ENCODE data around the gene RNH1. TPM values are rescaled to one million over a fixed set of nuclear protein-coding genes. Genes with fewer than 3 reads are reported as not detected.

Gene RNH1
- 288 and 306 TPM in 2 replicates for total RNA-seq

DNA sequence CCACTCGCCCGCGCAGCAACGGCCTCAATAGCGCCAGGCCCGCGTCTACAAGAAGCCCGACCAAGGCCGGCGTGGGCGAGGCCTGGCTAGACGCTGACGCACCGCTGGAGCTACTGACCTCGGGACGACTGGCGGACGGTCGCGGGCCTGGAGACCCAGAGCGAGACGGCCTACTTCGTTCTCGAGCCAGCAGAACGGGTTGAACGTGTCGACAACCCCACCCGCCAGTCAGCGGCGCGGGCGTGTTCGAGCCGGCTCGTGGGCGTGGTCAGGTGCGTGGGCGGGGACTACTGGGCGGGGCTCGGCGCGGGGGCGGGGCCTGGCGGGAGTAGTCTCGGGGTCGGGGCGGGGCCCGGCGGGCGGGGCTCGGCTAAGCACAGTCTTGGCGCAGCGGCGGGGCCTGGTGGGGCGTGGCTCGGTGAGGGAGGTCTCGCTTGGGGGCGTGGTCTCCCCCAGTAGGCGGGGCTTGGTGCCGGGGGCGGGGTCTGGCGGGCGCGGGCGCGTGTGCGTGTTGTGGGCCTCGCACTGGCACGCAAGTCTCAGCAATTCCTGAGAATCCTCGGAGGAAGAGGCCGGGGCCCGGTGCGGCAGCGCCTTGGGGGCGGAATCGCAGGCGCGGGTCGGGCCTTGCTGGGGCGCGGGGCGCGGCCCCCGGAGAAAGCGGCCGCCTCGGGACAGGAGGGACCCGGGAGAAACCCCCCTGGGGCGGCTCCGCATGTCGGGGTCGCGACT lies at the start of gene RNH1:
TSS of gene RNH1 (minus strand) at position 248 of the 732 bp plus-strand sequence. CDS start 5,080 bp downstream, outside the sequence.
- DNase-seq (ENCODE audit: low read depth, low spot score) = peak; percentile 77

- DNase-seq (ENCODE audit: low read depth, low spot score) = no peak
Measured at GRCh38 chr11:555780-556661, 49.0 kb upstream of the RNH1 start.

- no peak for DNase-seq (ENCODE audit: low read depth, low spot score)
Measured at GRCh38 chr11:555227-555779, 48.3 kb upstream of the RNH1 start.

DNA sequence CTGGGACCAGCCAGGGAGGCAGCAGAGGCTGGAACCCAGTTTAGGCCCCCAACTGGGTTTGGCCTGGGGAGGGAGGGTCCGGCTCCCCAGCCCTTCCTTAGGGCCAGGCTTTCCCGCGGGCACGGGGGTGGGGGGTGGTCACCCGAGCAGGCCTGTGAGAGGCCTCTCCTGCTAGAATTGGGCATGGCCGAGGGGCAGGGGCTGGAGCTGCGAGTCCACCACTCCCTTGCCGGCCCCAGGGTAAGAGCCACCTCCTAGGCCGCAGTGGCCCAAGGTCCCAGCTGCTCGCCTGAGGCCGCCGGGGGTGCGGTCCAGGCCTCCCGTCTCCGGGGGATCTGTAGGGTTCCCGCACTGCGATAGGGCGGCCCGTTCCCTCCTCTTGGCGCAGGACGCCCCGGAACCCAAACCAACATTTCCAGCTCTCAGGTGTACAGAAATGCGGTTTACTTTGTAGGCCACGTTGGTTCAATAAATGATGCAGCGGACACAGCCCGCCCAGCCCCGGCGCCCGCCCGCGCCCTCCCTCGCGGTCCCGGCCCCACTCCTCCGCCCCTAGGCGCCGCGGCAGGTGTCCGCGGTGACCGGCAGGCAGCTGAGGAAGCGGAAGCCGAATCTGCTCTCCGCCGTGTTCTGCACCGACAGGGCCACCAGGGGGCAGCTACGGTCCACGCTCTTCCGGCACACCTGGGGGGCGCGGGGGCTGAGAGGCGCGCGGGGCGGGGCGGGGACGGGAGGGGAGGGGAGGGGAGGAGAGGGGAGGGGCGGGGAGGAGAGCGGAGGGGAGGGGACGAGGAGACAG lies 47.6 kb upstream of the RNH1 start:
- no peak for DNase-seq (ENCODE audit: low read depth, low spot score)

GRCh38 chr11:553988-554340 lies 46.9 kb upstream of the RNH1 start:
- DNase-seq (ENCODE audit: low read depth, low spot score) = no peak

DNA sequence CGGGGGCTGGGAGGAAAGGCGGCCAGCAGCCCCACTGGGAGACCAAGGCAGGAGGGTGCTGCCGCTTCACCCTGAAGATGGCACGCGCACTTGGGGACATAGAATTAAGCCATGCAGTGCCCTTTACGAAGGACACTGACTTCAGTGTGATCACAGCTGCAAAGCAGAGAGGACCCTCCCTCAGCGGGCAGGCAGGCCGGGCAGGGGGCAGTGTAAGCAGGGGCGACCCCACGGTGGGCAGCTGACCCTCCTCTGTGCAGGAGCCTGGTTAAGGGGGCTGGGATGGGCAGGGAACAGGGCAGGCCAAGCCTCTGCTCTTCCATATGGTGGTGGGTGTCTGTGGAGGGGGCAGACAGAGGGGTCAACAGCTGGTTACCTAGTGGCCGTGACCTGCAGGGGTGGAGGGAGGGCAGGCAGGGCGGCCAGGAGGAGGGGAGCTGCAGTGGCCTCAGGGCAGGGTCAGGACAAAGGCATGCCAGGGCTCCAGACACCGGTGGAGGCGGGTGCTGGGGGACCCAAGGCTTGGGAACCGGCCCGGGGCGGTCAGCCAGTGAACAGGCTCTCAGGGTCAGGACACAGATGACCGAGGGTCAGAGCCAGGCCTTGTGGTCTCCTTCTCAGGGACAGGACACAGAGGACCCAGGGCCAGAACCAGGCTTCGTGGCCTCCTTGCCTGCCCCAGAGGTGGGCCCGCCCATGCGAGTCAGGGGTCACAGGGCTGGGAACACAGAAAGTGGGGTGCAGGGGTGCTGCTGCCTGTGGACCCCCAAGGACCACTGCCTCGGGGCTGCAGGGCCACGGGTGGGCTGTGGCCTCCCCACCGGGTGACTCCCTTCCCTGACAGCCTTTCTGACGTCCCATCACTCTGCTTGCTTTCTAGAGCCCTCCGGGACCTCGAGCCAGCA lies 46.3 kb upstream of the RNH1 start:
- no peak for DNase-seq (ENCODE audit: low read depth, low spot score)

GRCh38 chr11:551596-551995 lies 44.6 kb upstream of the RNH1 start:
- DNase-seq (ENCODE audit: low read depth, low spot score) = no peak

DNA sequence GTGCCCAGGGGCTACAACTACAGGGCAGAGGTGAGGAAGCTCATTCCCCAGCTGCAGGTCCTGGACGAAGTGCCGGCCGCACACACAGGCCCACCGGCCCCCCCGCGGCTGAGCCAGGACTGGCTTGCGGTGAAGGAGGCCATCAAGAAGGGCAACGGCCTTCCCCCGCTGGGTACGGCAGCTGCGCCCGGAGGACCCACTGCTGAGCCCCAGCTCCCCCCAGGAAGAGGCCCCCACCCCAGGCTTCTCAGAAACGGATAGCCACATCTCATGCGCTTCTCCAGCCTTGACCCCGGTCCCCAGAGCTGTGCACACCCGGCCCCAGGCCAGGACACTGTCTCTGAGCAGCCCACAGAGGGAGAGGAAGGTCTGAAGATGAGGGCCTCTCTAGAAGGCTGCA lies 44.1 kb upstream of the RNH1 start:
- no peak for DNase-seq (ENCODE audit: low read depth, low spot score)

DNA sequence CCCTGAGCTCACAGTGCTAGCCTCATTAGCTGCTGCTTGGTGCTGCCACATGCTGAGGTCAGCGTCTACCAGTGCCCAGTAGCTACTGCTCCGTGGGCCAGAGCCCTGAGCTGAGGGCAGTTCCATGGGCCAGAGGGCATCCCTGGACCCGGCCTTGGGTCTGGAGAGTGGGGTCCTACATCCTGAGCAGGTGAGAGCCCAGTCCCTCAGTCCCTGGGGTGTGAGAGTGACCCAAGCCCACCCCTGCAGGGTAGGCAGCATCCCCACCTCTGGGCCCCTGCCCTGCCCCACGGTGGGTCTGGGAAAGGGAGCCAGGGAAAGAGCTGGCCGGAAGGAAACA lies 43.7 kb upstream of the RNH1 start:
- DNase-seq (ENCODE audit: low read depth, low spot score) = no peak

DNA sequence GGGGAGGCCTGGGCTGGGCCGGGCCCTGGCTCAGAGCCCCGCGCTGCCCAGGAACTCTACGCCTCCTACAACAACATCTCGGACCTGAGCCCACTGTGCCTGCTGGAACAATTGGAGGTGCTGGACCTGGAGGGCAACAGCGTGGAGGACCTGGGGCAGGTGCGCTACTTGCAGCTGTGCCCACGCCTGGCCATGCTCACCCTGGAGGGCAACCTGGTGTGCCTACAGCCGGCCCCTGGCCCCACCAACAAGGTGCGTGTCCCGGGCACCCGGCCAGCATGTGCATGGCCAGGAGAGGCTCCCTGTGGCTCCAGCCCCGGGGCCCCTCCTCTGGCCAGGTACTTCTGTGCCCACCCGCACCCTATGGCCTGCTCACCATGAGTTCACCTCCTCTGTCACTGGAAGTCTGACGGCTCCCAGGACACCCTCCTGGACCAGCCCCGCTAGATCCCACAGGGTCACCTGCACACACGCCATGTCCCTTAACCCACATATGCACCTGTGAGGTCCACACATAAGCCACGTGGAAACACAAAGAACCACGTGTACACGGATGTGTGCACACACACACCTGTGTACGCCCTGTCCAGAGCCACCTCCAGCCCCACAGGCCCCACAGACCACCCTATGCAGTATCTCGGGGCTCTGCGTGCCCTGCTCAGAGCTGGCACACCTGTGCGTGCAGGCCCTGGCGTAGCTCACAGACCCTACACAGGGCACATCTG lies 43.1 kb upstream of the RNH1 start:
- no peak for DNase-seq (ENCODE audit: low read depth, low spot score)

- DNase-seq (ENCODE audit: low read depth, low spot score) = no peak
Measured at GRCh38 chr11:548700-549603, 41.9 kb upstream of the RNH1 start.

DNA sequence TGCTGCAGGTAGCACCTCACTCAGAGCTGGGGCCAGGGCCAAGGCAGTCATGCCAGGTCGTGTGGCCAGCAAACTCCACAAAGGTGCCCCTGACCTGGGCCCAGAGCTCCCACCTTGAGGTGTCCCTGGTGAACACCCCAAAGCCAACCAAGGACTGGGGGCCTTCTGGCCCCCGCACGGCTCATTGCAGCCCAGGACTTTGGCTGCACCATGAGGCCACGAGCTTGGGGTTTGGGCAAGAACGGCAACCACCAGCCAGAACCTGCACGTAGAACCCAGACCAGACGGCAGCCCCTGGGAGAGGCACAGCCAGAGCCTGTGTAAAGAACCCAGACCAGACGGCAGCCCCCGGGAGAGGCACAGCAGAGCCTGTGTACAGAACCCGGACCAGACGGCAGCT lies 38.1 kb upstream of the RNH1 start:
- no peak for DNase-seq (ENCODE audit: low read depth, low spot score)

DNA sequence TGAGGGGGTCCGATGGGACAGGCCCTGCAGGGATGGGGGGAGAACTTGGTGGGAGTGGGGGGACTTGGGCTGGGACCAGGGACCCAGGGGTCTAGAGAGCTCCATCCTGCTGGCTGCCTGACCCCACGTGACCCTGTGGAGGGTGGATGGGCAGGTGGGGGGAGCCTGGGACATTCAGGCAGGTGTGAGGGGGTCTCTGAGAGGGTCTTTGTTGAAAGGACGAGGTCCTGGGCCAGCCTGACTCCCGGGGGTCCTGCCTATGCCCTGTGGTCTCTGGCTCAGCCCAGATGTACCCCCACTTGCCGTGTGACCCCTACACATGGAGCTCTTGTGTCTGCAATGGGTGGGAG lies 37.8 kb upstream of the RNH1 start:
- no peak for DNase-seq (ENCODE audit: low read depth, low spot score)

DNA sequence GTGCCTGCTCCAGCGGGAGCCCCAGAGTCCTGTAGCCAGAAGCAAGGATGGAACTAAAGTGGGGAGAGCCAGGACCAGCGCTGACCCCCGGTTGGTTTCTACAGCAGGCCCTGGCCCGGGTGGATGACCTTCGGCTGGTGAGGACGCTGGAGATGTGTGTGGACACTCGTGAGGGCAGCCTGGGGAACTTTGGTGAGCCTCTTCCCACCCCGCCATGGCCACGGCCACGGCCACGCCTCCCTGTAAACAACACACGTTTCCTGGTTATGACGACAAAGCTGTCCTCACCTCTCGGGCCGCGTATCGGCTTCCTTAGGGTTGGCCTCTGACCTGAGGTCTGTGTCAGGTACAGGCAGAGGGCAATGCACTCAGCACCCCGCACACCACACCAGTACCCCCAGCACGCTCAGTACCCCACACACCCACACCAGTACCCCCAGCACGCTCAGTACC lies 34.4 kb upstream of the RNH1 start:
- DNase-seq (ENCODE audit: low read depth, low spot score) = no peak

- no peak for DNase-seq (ENCODE audit: low read depth, low spot score)
Measured at GRCh38 chr11:540583-541432, 33.8 kb upstream of the RNH1 start.

- no peak for DNase-seq (ENCODE audit: low read depth, low spot score)
Measured at GRCh38 chr11:539971-540481, 33.0 kb upstream of the RNH1 start.

GRCh38 chr11:538431-539051 lies 31.5 kb upstream of the RNH1 start:
- DNase-seq (ENCODE audit: low read depth, low spot score) = no peak

Measured in pulmonary artery endothelial cell (primary cell).